SK-N-SH (cell line): ENCODE data around the gene PTMS. TPM values are rescaled to one million over a fixed set of nuclear protein-coding genes. Genes with fewer than 3 reads are reported as not detected.

Experiments
- CTCF ChIA-PET: fragments of 300-600, 350-600 bp; formaldehyde crosslinking; extraction: SDS; loops from one replicate; lab custom pipeline; 2021; lab: Yijun Ruan, JAX
- POLR2A ChIA-PET: fragments of 350-600 bp; sonication (Branson Sonifier 250); formaldehyde crosslinking; extraction: SDS; loops from one replicate; lab custom pipeline; 2020; ENCODE audit warnings: antibody characterized with exemption, inconsistent platforms; lab: Yijun Ruan, JAX
- DNase-seq: peaks from one replicate; pipeline ENCODE4 v3.0.0; 2012
- H2AFZ ChIP-seq: fragments of 200-600 bp; sonication (generic); 2 replicates; pipeline ENCODE4 v1.8.1; 2016; ENCODE audit warnings: antibody characterized with exemption, mild to moderate bottlenecking, low read depth
- H3F3A ChIP-seq: fragments of 200-600 bp; sonication (generic); replicated peaks from 2 replicates; pipeline ENCODE3; 2016; ENCODE audit warnings: antibody characterized with exemption, mild to moderate bottlenecking; ENCODE audit not compliant: insufficient read depth
- H3K27ac ChIP-seq, 2 experiments: fragments of 200-500 bp in 1 of 2; fragments of 200-600 bp in 1 of 2; sonication (Bioruptor generic) in 1 of 2; sonication (generic), shearing (Covaris generic) in 1 of 2; 2 replicates each; pipeline versions ENCODE4 v1.5.1 to v1.6.1; 2014 to 2016; ENCODE audit warnings: low read depth in 2 of 2, inconsistent platforms in 1 of 2, low read length in 1 of 2, mild to moderate bottlenecking in 1 of 2, mixed read lengths in 1 of 2
- H3K27me3 ChIP-seq: fragments of 200-600 bp; sonication (generic), shearing (Covaris generic); 2 replicates; pipeline ENCODE4 v1.6.1; 2016; ENCODE audit warnings: mixed run types; ENCODE audit not compliant: insufficient read depth
- H3K36me3 ChIP-seq, 2 experiments: fragments of 200-500 bp in 1 of 2; fragments of 200-600 bp in 1 of 2; sonication (Bioruptor generic) in 1 of 2; sonication (generic) in 1 of 2; replicated peaks in 1 of 2; 2 replicates each; pipeline versions ENCODE3 to v1.5.1; 2014 to 2016; ENCODE audit warnings: low read length in 1 of 2, mild to moderate bottlenecking in 1 of 2; ENCODE audit not compliant: insufficient read depth in 2 of 2, control insufficient read depth in 1 of 2
- H3K4me1 ChIP-seq, 2 experiments: fragments of 200-500 bp in 1 of 2; fragments of 200-600 bp in 1 of 2; sonication (Bioruptor generic) in 1 of 2; sonication (generic), shearing (Covaris generic) in 1 of 2; 2 replicates each; pipeline versions ENCODE4 v1.5.1 to v1.6.1; 2014 to 2016; ENCODE audit warnings: low read depth in 1 of 2, low read length in 1 of 2, mixed run types in 1 of 2; ENCODE audit not compliant: insufficient read depth in 2 of 2, control insufficient read depth in 1 of 2
- H3K4me2 ChIP-seq: fragments of 200-600 bp; sonication (generic), shearing (Covaris generic); 2 replicates; pipeline ENCODE4 v1.6.1; 2017; ENCODE audit warnings: mixed run types
- H3K4me3 ChIP-seq, 2 experiments: fragments of 200-500 bp in 1 of 2; fragments of 200-600 bp in 1 of 2; sonication (Bioruptor generic) in 1 of 2; sonication (generic), shearing (Covaris generic) in 1 of 2; 2 replicates each; pipeline versions ENCODE4 v1.5.1 to v1.8.1; 2014 to 2016; ENCODE audit warnings: low read depth in 2 of 2, inconsistent platforms in 1 of 2, low read length in 1 of 2, mild to moderate bottlenecking in 1 of 2, mixed read lengths in 1 of 2, moderate library complexity in 1 of 2
- H3K79me2 ChIP-seq: fragments of 200-600 bp; sonication (generic); 2 replicates; pipeline ENCODE4 v1.8.1; 2017; ENCODE audit warnings: mild to moderate bottlenecking; ENCODE audit not compliant: insufficient read depth
- H3K9ac ChIP-seq: fragments of 200-600 bp; sonication (generic); 2 replicates; pipeline ENCODE4 v1.6.1; 2017; ENCODE audit warnings: mixed run types
- H3K9me2 ChIP-seq: fragments of 200-600 bp; sonication (generic); 2 replicates; pipeline ENCODE4 v1.6.1; 2017; ENCODE audit warnings: mixed run types
- H3K9me3 ChIP-seq: fragments of 200-600 bp; sonication (generic); 2 replicates; pipeline ENCODE4 v1.6.1; 2017; ENCODE audit warnings: mixed run types, mild to moderate bottlenecking, moderate library complexity
- H4K20me1 ChIP-seq: fragments of 200-600 bp; sonication (generic); 2 replicates; pipeline ENCODE4 v1.6.1; 2017; ENCODE audit warnings: mild to moderate bottlenecking, mixed run types; ENCODE audit not compliant: insufficient read depth
- CHD2 ChIP-seq: fragments of 150-350 bp; IDR thresholded peaks from 2 replicates; pipeline ENCODE4 v1.6.1; 2018; ENCODE audit warnings: low read length; ENCODE audit not compliant: partially characterized antibody
- ELF1 ChIP-seq: IDR thresholded peaks from 2 replicates; pipeline ENCODE4 v1.4.0; 2012
- EZH2phosphoT487 ChIP-seq: fragments of 200-600 bp; sonication (generic); IDR thresholded peaks from 2 replicates; pipeline ENCODE4 v1.6.1; 2017; ENCODE audit warnings: low read depth, mixed run types, mild to moderate bottlenecking, antibody characterized with exemption, moderate library complexity, borderline replicate concordance
- FOSL2 ChIP-seq: IDR thresholded peaks from 2 replicates; pipeline ENCODE4 v1.4.0; 2012; ENCODE audit warnings: low read depth, mild to moderate bottlenecking, moderate library complexity, borderline replicate concordance
- FOXM1 ChIP-seq: IDR thresholded peaks from 2 replicates; pipeline ENCODE4 v1.4.0; 2012; ENCODE audit warnings: low read depth, mild to moderate bottlenecking
- GABPA ChIP-seq: IDR thresholded peaks from 2 replicates; pipeline ENCODE4 v1.4.0; 2012; ENCODE audit warnings: low read depth, mild to moderate bottlenecking
- IRF3 ChIP-seq: fragments of 150-350 bp; IDR thresholded peaks from 2 replicates; pipeline ENCODE4 v1.6.1; 2016; ENCODE audit warnings: mild to moderate bottlenecking, low read depth, low read length
- NRF1 ChIP-seq: IDR thresholded peaks from 2 replicates; pipeline ENCODE4 v1.6.1; 2012; ENCODE audit warnings: low read depth, mild to moderate bottlenecking, low read length
- PBX3 ChIP-seq: IDR thresholded peaks from 2 replicates; pipeline ENCODE4; 2012
- RAD21 ChIP-seq: IDR thresholded peaks from 2 replicates; pipeline ENCODE4 v1.6.1; 2012; ENCODE audit warnings: mild to moderate bottlenecking, low read length
- RCOR1 ChIP-seq: fragments of 150-350 bp; IDR thresholded peaks from 2 replicates; pipeline ENCODE4 v1.6.1; 2017; ENCODE audit warnings: antibody characterized with exemption, low read length
- RFX5 ChIP-seq: IDR thresholded peaks from 2 replicates; pipeline ENCODE4 v1.6.1; 2012; ENCODE audit warnings: mild to moderate bottlenecking, improper control_type of control experiment, low read length
- TAF1 ChIP-seq: IDR thresholded peaks from 2 replicates; pipeline ENCODE4 v1.6.1; 2012; ENCODE audit warnings: low read depth, mild to moderate bottlenecking, low read length, moderate library complexity, borderline replicate concordance
- WGBS: methylation state at CpG from one replicate; pipeline ENCODE4 v1.1.6; 2017; ENCODE audit warnings: low lambda C conversion rate; 5-methylcytosine and 5-hydroxymethylcytosine counted together
- polyA plus RNA-seq, 3 experiments: library from polyadenylated mRNA; depleted of rRNA; stranded (reverse); fragments of >200 nt; gene quantifications; 2 replicates each; pipeline ENCODE4 v1.2.3, GENCODE V29; 2012
- TF ChIP-seq, protein P1 (sequence below): fragments of 200-600 bp; sonication (generic); IDR thresholded peaks from 2 replicates; pipeline ENCODE4 v1.6.1; 2017; ENCODE audit warnings: antibody characterized with exemption, mild to moderate bottlenecking, moderate library complexity
- TF ChIP-seq, protein P2 (sequence below): IDR thresholded peaks from 2 replicates; pipeline ENCODE4 v1.6.1; 2012; ENCODE audit warnings: mild to moderate bottlenecking, low read depth, low read length, moderate library complexity
- TF ChIP-seq, protein P3 (sequence below): IDR thresholded peaks from 2 replicates; pipeline ENCODE4 v1.4.0; 2012; ENCODE audit warnings: low read depth, borderline replicate concordance

Gene PTMS
- polyA plus RNA-seq, 1 of the 3 experiments (the other 2 are of a cell fraction), result 661 TPM

DNA sequence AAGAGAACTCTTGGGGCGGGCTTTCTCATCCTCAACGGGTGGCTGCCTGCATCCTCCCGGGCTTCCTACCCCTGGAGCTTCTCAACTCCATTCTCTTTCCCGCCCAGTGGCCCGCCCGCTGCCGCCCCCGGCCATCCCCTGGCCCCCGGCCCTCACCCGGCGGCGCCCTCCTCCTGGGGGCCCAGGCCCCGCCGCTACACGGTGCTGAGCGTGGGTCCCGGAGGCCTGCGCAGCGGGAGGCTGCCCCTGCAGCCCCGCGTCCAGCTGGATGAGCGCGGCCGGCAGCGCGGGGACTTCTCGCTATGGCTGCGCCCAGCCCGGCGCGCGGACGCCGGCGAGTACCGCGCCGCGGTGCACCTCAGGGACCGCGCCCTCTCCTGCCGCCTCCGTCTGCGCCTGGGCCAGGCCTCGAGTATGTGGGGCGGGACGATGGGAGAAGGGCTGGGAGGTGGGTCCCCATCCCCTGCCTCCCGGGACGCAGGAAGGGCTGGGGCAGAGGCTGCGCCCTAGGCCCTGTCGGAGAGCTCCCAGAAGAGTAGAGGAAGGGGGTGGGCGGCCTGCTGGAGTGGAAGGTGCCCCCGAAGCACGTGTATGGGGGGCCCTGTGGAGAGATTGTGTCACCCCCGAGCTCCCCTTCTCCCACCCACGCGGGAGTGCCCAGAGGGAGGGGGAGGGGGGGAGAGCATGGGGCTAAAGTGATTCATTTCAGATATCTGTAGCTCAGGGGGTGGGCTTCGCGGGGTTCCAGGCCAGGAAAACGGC is 7.6 kb downstream of the PTMS start:
- Histone ChIP-seq H3K9me2 (no peaks in the 10 kb centered on the region), H3K4me2 (no peak overlapping the region), H3K9me3 (no peaks in the 10 kb centered on the region), H3K4me1 (peaks cover 7 to 27% of the 10 kb centered on the region in 2 experiments; a peak in 2 of 4 replicates), H3K36me3 (peaks cover 23 to 24% of the 10 kb centered on the region in 2 experiments), H3K27me3 (no peaks in the 10 kb centered on the region), H3K79me2 (peaks cover 17% of the 10 kb centered on the region), H3F3A (peaks cover 9% of the 10 kb centered on the region), H2AFZ (no peak overlapping the region), H4K20me1 (peaks cover 21% of the 10 kb centered on the region), H3K9ac (no peak overlapping the region), H3K27ac (no peak overlapping the region), H3K4me3 (no peak overlapping the region)
- no peak for DNase-seq
- no peak for TF ChIP-seq NRF1
- no peak for TF ChIP-seq TAF1
- no peak for TF ChIP-seq FOSL2
- TF ChIP-seq, protein P1, sequence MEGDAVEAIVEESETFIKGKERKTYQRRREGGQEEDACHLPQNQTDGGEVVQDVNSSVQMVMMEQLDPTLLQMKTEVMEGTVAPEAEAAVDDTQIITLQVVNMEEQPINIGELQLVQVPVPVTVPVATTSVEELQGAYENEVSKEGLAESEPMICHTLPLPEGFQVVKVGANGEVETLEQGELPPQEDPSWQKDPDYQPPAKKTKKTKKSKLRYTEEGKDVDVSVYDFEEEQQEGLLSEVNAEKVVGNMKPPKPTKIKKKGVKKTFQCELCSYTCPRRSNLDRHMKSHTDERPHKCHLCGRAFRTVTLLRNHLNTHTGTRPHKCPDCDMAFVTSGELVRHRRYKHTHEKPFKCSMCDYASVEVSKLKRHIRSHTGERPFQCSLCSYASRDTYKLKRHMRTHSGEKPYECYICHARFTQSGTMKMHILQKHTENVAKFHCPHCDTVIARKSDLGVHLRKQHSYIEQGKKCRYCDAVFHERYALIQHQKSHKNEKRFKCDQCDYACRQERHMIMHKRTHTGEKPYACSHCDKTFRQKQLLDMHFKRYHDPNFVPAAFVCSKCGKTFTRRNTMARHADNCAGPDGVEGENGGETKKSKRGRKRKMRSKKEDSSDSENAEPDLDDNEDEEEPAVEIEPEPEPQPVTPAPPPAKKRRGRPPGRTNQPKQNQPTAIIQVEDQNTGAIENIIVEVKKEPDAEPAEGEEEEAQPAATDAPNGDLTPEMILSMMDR, result no peak
- TF ChIP-seq IRF3, result no peak
- TF ChIP-seq FOXM1, result no peak
- WGBS, result 91% methylated on average over 43 of the region's 60 CpGs
- ChIA-PET POLR2A (no interaction called here), CTCF (interaction anchor here (1.0 to 15.2 kb wide), 3 partner anchors 10 to 52 kb away, joined by 3 to 343 read pairs (median 8); partner anchors contain the start of gene MLF2)

DNA sequence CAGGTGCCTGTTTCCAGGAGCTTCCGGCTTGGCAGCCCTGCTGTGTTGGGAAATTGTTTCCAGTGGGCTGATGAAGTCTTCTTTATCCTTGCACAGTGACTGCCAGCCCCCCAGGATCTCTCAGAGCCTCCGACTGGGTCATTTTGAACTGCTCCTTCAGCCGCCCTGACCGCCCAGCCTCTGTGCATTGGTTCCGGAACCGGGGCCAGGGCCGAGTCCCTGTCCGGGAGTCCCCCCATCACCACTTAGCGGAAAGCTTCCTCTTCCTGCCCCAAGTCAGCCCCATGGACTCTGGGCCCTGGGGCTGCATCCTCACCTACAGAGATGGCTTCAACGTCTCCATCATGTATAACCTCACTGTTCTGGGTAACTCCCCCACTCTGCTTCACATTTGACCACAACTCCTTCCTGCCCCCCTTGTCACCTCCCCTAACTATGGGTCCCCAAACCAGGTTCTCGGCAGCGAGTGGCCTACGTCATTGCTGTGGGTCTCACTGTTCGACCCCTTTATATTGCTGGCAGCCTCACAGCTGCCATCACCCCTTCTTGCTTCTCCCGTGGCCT is 8.4 kb downstream of the PTMS start:
- Histone ChIP-seq H3K27me3 (no peaks in the 10 kb centered on the region), H3K36me3 (peaks cover 20% of the 10 kb centered on the region in 2 experiments), H3F3A (peaks cover 15% of the 10 kb centered on the region), H3K79me2 (peaks cover 9% of the 10 kb centered on the region), H3K9me2 (no peaks in the 10 kb centered on the region), H2AFZ (no peak overlapping the region), H3K4me1 (peaks cover 0 to 22% of the 10 kb centered on the region in 2 experiments; a peak in 1 of 4 replicates), H3K9ac (no peak overlapping the region), H4K20me1 (peaks cover 12% of the 10 kb centered on the region), H3K4me3 (no peak overlapping the region), H3K9me3 (no peaks in the 10 kb centered on the region), H3K4me2 (no peak overlapping the region), H3K27ac (no peak overlapping the region)
- no peak for DNase-seq
- POLR2A ChIA-PET, result no interaction called here
- 98% methylated on average over 13 of the region's 15 CpGs for WGBS
- CTCF ChIA-PET, result interaction anchor here (1.0 to 15.2 kb wide), 4 partner anchors 7 to 51 kb away, joined by 3 to 343 read pairs (median 50); partner anchors contain the start of genes MLF2 and PTMS
- TF ChIP-seq, protein P2, sequence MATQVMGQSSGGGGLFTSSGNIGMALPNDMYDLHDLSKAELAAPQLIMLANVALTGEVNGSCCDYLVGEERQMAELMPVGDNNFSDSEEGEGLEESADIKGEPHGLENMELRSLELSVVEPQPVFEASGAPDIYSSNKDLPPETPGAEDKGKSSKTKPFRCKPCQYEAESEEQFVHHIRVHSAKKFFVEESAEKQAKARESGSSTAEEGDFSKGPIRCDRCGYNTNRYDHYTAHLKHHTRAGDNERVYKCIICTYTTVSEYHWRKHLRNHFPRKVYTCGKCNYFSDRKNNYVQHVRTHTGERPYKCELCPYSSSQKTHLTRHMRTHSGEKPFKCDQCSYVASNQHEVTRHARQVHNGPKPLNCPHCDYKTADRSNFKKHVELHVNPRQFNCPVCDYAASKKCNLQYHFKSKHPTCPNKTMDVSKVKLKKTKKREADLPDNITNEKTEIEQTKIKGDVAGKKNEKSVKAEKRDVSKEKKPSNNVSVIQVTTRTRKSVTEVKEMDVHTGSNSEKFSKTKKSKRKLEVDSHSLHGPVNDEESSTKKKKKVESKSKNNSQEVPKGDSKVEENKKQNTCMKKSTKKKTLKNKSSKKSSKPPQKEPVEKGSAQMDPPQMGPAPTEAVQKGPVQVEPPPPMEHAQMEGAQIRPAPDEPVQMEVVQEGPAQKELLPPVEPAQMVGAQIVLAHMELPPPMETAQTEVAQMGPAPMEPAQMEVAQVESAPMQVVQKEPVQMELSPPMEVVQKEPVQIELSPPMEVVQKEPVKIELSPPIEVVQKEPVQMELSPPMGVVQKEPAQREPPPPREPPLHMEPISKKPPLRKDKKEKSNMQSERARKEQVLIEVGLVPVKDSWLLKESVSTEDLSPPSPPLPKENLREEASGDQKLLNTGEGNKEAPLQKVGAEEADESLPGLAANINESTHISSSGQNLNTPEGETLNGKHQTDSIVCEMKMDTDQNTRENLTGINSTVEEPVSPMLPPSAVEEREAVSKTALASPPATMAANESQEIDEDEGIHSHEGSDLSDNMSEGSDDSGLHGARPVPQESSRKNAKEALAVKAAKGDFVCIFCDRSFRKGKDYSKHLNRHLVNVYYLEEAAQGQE, result no peak
- TF ChIP-seq EZH2phosphoT487 (no peak), RFX5 (no peak), GABPA (no peak), PBX3 (no peak), CHD2 (no peak), RCOR1 (no peak), ELF1 (no peak), RAD21 (no peak)
- TF ChIP-seq, protein P3, sequence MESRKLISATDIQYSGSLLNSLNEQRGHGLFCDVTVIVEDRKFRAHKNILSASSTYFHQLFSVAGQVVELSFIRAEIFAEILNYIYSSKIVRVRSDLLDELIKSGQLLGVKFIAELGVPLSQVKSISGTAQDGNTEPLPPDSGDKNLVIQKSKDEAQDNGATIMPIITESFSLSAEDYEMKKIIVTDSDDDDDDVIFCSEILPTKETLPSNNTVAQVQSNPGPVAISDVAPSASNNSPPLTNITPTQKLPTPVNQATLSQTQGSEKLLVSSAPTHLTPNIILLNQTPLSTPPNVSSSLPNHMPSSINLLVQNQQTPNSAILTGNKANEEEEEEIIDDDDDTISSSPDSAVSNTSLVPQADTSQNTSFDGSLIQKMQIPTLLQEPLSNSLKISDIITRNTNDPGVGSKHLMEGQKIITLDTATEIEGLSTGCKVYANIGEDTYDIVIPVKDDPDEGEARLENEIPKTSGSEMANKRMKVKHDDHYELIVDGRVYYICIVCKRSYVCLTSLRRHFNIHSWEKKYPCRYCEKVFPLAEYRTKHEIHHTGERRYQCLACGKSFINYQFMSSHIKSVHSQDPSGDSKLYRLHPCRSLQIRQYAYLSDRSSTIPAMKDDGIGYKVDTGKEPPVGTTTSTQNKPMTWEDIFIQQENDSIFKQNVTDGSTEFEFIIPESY, result no peak
